ENCODE data around the gene EPHB2. TPM values are rescaled to one million over a fixed set of nuclear protein-coding genes. Genes with fewer than 3 reads are reported as not detected.

The EPHB2 gene
- total and polyA plus RNA-seq, 2 of the 8 experiments (the other 6 are each of a cell fraction or from before 2014, with no cell fraction given) = 15.8 to 17.2 TPM

DNA sequence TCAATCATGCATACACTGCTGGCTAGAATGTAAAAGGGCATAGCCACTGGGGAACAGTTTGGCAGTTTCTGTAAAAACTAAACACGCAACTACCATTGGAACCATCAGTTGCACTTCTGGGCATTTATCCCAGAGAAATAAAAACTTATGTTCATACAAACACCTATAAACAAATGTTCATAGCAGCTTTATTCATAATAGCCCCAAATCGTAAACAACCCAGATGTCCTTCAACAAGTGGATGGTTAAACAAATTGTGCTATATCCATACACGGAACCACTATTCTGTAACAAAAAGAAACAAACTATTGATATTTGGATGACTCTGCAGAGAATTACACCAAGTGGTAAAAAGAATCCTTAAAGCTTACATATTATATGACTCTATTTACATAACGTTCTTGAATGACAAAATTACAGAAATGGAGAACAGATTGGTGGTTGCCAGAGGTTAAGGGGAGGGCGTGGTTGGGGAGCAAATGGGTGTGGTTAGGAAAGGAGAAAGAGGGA, 239.2 kb downstream of the EPHB2 start (continued):
- TF ChIP-seq, protein P1, sequence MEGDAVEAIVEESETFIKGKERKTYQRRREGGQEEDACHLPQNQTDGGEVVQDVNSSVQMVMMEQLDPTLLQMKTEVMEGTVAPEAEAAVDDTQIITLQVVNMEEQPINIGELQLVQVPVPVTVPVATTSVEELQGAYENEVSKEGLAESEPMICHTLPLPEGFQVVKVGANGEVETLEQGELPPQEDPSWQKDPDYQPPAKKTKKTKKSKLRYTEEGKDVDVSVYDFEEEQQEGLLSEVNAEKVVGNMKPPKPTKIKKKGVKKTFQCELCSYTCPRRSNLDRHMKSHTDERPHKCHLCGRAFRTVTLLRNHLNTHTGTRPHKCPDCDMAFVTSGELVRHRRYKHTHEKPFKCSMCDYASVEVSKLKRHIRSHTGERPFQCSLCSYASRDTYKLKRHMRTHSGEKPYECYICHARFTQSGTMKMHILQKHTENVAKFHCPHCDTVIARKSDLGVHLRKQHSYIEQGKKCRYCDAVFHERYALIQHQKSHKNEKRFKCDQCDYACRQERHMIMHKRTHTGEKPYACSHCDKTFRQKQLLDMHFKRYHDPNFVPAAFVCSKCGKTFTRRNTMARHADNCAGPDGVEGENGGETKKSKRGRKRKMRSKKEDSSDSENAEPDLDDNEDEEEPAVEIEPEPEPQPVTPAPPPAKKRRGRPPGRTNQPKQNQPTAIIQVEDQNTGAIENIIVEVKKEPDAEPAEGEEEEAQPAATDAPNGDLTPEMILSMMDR (IDR thresholded peaks at IDR 0.05; ENCODE audit: control extremely low read depth in 1 of 3, insufficient read depth in 1 of 3, low read depth in 1 of 3, low read length in 3 of 3) = no peak
- TF ChIP-seq RFX5 (IDR thresholded peaks at IDR 0.05; ENCODE audit: borderline replicate concordance, low read depth, low read length) (no peak), KDM4A (IDR thresholded peaks at IDR 0.05; ENCODE audit: low read depth, low read length, severe bottlenecking) (no peak), SP1 (IDR thresholded peaks at IDR 0.05; ENCODE audit: low read depth, low read length) (no peak), GTF2F1 (IDR thresholded peaks at IDR 0.05; ENCODE audit: borderline replicate concordance, low read depth, low read length) (no peak)
